ENCODE data around the gene RABEP1. TPM values are rescaled to one million over a fixed set of nuclear protein-coding genes. Genes with fewer than 3 reads are reported as not detected.
"Not testable (repeated sequence)": the region's sequence is repeated elsewhere in the genome, so short reads cannot be mapped to it uniquely, and the experiment has no call there.

RABEP1 gene
- total RNA-seq, 2 experiments from 2014 or later: 58.7 to 60.6 TPM

DNA sequence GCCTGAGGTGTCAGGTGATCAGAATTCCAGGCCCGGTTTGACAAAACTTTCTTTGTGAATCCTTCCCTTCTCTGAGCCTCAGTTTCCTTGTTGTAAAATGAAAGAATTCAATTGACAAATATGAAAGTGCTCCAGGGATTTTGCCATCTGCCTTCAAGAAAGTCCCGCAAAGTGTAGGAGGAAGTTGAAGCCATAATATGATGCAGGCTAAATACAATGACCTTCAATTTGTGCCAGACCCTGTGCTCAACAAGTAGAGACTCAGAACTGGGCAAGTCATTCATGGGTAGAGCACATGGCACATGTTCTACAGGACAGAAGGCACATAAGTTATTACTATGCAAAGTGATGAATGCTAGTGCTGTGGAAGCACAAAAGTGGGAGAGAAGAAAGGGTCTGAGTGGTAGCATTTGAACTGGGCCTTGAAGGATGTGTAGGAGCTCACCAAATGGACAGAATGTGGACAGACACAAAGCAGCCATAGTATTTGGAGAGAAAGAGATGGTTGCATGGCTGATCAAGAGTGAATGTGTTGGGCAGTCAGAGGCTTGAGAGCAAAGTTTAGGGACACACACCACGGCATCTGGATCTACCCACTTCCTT lies 45.0 kb upstream of the RABEP1 start:
- intact Hi-C loops (cut with micrococcal nuclease): loop anchor here (5.0 kb wide), 1 partner anchor 40 kb away; no protein-coding TSS in a partner anchor
- ChIA-PET CTCF (interaction anchor here (0.9 to 4.3 kb wide), 8 partner anchors 9 to 45 kb away, joined by 3 to 27 read pairs (median 8); partner anchors contain the start of gene ZNF594), POLR2A (interaction anchor here (1.8 to 2.3 kb wide), 2 partner anchors 10 to 45 kb away, joined by 5 to 8 read pairs; partner anchors contain the start of gene RABEP1)
- H3K27ac Mint-ChIP-seq: peak overlapping the region; percentile 68
- no peak for DNase-seq
- peaks cover 4% of the 10 kb centered on the region for H3K9me3 Mint-ChIP-seq
- TF ChIP-seq, protein P1, sequence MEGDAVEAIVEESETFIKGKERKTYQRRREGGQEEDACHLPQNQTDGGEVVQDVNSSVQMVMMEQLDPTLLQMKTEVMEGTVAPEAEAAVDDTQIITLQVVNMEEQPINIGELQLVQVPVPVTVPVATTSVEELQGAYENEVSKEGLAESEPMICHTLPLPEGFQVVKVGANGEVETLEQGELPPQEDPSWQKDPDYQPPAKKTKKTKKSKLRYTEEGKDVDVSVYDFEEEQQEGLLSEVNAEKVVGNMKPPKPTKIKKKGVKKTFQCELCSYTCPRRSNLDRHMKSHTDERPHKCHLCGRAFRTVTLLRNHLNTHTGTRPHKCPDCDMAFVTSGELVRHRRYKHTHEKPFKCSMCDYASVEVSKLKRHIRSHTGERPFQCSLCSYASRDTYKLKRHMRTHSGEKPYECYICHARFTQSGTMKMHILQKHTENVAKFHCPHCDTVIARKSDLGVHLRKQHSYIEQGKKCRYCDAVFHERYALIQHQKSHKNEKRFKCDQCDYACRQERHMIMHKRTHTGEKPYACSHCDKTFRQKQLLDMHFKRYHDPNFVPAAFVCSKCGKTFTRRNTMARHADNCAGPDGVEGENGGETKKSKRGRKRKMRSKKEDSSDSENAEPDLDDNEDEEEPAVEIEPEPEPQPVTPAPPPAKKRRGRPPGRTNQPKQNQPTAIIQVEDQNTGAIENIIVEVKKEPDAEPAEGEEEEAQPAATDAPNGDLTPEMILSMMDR (IDR thresholded peaks at IDR 0.05): no peak
- no peaks in the 10 kb centered on the region for H3K36me3 Mint-ChIP-seq (ENCODE audit: low read depth)
- H3K4me1 Mint-ChIP-seq (ENCODE audit: low read depth): peaks cover 36% of the 10 kb centered on the region
- H3K4me3 Mint-ChIP-seq: no peak overlapping the region
- ATAC-seq: no peak
- no peaks in the 10 kb centered on the region for H3K27me3 Mint-ChIP-seq

DNA sequence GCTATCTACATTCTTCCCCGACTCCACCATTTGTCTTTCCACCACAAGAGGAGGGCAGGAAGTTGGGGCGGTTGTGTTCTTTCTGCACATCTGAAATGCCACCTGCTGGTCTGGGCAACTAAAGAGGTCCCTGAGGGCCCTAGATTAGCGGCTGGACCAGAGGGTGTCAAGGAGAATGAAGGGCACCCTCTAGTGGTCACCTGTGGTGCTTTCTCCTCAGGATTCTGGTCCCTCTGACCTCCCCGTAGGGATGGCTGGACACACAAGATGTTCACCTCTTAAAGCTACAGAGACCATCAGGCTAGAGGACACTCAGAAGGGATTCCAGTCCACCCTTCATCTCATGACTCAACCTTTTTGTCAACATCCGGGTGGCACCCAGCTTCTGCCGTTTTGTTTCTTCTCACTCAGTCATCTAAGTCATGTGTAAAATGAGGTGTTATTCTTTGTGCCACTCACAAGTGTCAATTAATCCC lies 44.5 kb upstream of the RABEP1 start:
- Mint-ChIP-seq H3K4me3 (no peak overlapping the region), H3K9me3 (peaks cover 4% of the 10 kb centered on the region), H3K27ac (peak overlapping the region; percentile 68), H3K27me3 (no peaks in the 10 kb centered on the region), H3K4me1 (ENCODE audit: low read depth) (peaks cover 41% of the 10 kb centered on the region), H3K36me3 (ENCODE audit: low read depth) (no peaks in the 10 kb centered on the region)
- DNase-seq (peak; percentile 81), ATAC-seq (peak; percentile 72)
- POLR2A ChIA-PET: interaction anchor here (1.8 to 2.3 kb wide), 2 partner anchors 11 to 44 kb away, joined by 5 to 8 read pairs; partner anchors contain the start of gene RABEP1
- TF ChIP-seq, protein P1 (IDR thresholded peaks at IDR 0.05): peak; percentile 63
- CTCF ChIA-PET: interaction anchor here (0.6 to 4.3 kb wide), 15 partner anchors 9 to 125 kb away, joined by 3 to 27 read pairs (median 3); partner anchors contain the start of gene ZNF594
- intact Hi-C loops (cut with micrococcal nuclease): loop anchor here (5.0 kb wide), 1 partner anchor 40 kb away; no protein-coding TSS in a partner anchor

DNA sequence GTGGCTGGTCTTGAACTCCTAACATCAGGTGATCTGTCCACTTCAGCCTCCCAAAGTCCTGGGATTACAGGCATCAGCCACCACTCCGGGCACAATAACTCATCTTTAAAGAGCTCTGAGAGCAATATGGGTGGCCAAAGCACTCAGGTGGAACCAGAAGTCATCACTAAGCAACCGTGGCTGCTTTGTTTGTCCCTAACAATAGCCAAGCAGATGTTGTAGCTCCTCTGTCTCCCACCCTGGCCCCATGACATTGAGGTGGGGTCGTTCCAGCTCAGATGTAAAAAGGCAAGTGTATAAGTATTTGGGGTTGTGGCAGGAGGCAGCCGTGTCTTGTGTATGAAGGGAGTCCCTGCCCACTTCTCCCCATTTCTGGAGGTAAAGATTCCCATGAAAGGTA lies 43.8 kb upstream of the RABEP1 start:
- Mint-ChIP-seq H3K4me1 (ENCODE audit: low read depth) (peaks cover 49% of the 10 kb centered on the region), H3K27me3 (no peaks in the 10 kb centered on the region), H3K27ac (no peak overlapping the region), H3K4me3 (no peak overlapping the region), H3K9me3 (peaks cover 9% of the 10 kb centered on the region), H3K36me3 (ENCODE audit: low read depth) (peaks cover 5% of the 10 kb centered on the region)
- intact Hi-C loops (cut with micrococcal nuclease): loop anchor here (5.0 kb wide), 1 partner anchor 41 kb away; no protein-coding TSS in a partner anchor
- TF ChIP-seq, protein P1 (IDR thresholded peaks at IDR 0.05): no peak
- POLR2A ChIA-PET: interaction anchor here (1.8 to 2.3 kb wide), 2 partner anchors 11 to 44 kb away, joined by 5 to 8 read pairs; partner anchors contain the start of gene RABEP1
- ATAC-seq (no peak), DNase-seq (no peak)
- CTCF ChIA-PET: interaction anchor here (0.7 to 4.3 kb wide), 10 partner anchors 8 to 94 kb away, joined by 3 to 27 read pairs (median 4); partner anchors contain the start of gene ZNF594

DNA sequence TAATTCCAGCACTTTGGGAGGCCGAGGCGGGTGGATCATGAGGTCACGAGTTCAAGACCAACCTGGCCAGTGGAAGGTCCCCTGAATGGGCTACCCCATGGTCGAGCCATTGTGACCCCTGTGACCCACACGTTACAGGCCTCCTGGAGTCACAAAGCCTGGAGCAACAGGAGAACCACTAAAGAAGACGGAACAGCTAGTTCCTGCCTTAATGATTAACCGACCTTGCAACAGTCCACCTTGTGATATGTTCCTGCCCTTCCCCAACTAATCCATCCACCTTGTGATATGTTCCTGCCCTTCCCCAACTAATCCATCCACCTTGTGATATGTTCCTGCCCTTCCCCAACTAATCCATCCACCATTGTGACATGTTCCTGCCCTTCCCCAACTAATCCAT lies 42.3 kb upstream of the RABEP1 start:
- DNase-seq; H3K4me3 Mint-ChIP-seq; H3K27me3 Mint-ChIP-seq; ATAC-seq; H3K9me3 Mint-ChIP-seq; H3K36me3 Mint-ChIP-seq (ENCODE audit: low read depth); H3K27ac Mint-ChIP-seq: not testable (repeated sequence)
- CTCF ChIA-PET: interaction anchor here (4.3 kb wide), 1 partner anchor 48 kb away, joined by 27 read pairs; the partner anchor contains the start of gene ZNF594
- intact Hi-C loops (cut with micrococcal nuclease): loop anchor here (5.0 kb wide), 1 partner anchor 42 kb away; no protein-coding TSS in a partner anchor
- POLR2A ChIA-PET: interaction anchor here (0.9 kb wide), 1 partner anchor 139 kb away, joined by 3 read pairs; no protein-coding TSS in a partner anchor
- peaks cover 47% of the 10 kb centered on the region for H3K4me1 Mint-ChIP-seq (ENCODE audit: low read depth)

DNA sequence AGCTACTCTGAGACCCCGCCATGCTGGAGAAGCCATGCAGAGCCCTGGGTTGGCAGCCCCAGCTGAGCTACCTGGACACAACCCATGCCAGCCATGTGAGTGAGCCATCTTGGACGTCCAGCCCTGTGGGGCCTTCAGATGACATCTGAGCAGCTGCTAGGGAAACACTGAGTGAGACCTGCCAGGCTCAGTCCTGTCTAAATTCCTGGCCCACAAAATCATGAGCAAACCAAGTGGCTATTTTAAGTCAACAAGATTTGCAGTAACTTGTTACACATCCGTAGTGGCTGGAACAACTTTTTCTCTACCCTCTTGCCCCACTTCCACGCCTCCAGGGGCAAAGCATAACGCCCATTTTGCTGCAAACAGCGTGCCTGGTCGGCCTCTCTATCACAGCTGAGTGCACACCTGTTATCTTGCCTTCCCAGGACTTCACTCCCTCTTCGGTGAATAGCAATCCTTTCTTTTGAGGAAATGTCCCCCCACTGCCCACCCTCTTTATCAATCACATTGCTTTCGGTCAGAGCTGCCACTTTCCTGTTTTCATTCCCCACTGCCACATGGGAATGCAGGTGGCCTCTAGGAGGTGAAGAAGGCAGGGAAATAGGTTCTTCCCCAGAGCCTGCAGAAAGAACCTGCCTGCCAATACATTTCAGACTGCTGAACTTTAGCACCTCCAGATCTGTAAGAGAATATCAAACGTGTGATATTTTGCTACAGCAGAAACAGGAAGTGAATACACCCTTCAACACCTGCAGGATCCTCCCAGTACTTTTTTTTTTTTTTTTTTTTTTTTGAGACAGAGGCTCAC lies 40.0 kb upstream of the RABEP1 start:
- TF ChIP-seq, protein P1 (IDR thresholded peaks at IDR 0.05): no peak
- H3K9me3 Mint-ChIP-seq: peaks cover 7% of the 10 kb centered on the region
- ChIA-PET POLR2A (interaction anchor here (0.5 kb wide), 1 partner anchor 244 kb away, joined by 3 read pairs; the partner anchor contains the start of genes DERL2 and MIS12), CTCF (interaction anchor here (0.8 to 1.5 kb wide), 2 partner anchors 8 to 46 kb away, joined by 3 read pairs; no protein-coding TSS in a partner anchor)
- H3K27ac Mint-ChIP-seq: peak overlapping the region; percentile 93
- intact Hi-C loops (cut with micrococcal nuclease): no loop called here
- H3K27me3 Mint-ChIP-seq: no peaks in the 10 kb centered on the region
- peaks cover 5% of the 10 kb centered on the region for H3K36me3 Mint-ChIP-seq (ENCODE audit: low read depth)
- DNase-seq: peak; percentile 23
- peak; percentile 75 for ATAC-seq
- H3K4me1 Mint-ChIP-seq (ENCODE audit: low read depth): peaks cover 43% of the 10 kb centered on the region
- peak overlapping the region; percentile 16 for H3K4me3 Mint-ChIP-seq

All from activated CD8-positive, alpha-beta T cell treated with anti-CD3 and anti-CD28 coated beads for 36 hours (primary cell).